ENCODE data around the gene CYB561D1.

DNA sequence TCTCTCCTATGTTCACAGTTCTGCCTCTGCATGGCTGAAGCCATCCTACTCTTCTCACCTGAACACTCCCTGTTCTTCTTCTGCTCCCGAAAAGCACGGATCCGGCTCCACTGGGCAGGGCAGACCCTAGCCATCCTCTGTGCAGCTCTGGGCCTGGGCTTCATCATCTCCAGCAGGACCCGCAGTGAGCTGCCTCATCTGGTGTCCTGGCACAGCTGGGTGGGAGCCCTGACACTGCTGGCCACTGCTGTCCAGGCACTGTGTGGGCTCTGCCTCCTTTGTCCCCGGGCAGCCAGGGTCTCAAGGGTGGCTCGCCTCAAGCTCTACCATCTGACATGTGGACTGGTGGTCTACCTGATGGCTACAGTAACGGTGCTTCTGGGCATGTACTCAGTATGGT lies 1.8 kb downstream of the CYB561D1 start:
- TF ChIP-seq, protein P1, sequence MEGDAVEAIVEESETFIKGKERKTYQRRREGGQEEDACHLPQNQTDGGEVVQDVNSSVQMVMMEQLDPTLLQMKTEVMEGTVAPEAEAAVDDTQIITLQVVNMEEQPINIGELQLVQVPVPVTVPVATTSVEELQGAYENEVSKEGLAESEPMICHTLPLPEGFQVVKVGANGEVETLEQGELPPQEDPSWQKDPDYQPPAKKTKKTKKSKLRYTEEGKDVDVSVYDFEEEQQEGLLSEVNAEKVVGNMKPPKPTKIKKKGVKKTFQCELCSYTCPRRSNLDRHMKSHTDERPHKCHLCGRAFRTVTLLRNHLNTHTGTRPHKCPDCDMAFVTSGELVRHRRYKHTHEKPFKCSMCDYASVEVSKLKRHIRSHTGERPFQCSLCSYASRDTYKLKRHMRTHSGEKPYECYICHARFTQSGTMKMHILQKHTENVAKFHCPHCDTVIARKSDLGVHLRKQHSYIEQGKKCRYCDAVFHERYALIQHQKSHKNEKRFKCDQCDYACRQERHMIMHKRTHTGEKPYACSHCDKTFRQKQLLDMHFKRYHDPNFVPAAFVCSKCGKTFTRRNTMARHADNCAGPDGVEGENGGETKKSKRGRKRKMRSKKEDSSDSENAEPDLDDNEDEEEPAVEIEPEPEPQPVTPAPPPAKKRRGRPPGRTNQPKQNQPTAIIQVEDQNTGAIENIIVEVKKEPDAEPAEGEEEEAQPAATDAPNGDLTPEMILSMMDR (optimal IDR thresholded peaks at IDR 0.05 in 1 of 3, IDR thresholded peaks at IDR 0.05 in 1 of 3, conservative IDR thresholded peaks at IDR 0.05 in 1 of 3; ENCODE audit: extremely low read depth in 1 of 3, insufficient read depth in 2 of 3, low read length in 3 of 3): no peak
- no peak for TF ChIP-seq EZH2 (IDR thresholded peaks at IDR 0.05; ENCODE audit: low read length)

Data from keratinocyte (primary cell).